GM19324 (cell line): Measurements from ENCODE around the gene ALK.
"Not testable (repeated sequence)": the region's sequence is repeated elsewhere in the genome, so short reads cannot be mapped to it uniquely, and the experiment has no call there.

Source experiments
- ATAC-seq: cut with Tn5 transposase; IDR thresholded peaks from one replicate; pipeline ENCODE4 v1.9.1; 2021; ENCODE audit warnings: mild to moderate bottlenecking, moderate library complexity; ENCODE audit not compliant: unreplicated experiment, low FRiP score

ALK gene

DNA sequence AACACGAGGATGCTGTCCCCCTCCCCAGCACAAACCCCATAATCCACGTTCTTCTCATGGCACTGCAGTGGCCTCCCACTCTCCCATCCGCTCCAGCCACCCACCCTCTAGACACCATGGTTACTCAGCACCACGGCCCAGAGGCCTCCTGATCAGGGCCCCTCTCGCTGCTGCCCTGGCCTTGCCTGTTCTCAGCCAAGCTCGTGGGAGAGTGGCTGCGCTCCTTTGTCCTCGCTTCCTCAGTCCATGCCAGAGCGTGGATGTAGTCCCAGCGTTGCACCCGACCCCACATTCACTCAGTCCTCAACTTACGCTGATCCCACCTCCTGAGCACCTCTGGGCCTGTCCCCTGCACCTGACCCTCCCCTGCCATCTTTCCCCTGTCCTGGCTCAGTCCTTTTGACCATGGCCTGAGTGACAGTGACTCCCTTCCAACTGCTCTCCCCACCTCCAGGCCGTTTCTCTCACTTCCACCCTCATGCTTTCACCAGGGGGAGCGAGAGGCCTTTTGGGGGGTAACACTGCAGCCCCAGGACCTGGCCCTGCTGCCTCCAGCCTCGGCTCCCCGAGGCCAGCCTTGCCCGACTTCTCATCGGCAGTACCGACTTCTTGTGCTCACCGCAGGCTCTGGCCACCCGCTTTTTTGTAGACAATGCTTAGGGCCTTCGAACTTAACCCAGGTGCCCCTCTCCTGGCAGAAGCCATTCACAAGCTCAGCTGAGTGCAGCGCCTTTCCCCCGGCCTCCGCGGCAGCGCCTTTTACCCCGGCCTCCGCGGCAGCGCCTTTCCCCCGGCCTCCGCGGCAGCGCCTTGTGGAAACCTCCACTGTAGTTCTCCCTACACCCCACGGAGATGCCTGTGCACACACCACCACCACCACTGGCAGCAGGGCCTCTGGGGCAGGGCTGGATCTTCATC, 674.7 kb downstream of the ALK start:
- ATAC-seq = no peak

DNA sequence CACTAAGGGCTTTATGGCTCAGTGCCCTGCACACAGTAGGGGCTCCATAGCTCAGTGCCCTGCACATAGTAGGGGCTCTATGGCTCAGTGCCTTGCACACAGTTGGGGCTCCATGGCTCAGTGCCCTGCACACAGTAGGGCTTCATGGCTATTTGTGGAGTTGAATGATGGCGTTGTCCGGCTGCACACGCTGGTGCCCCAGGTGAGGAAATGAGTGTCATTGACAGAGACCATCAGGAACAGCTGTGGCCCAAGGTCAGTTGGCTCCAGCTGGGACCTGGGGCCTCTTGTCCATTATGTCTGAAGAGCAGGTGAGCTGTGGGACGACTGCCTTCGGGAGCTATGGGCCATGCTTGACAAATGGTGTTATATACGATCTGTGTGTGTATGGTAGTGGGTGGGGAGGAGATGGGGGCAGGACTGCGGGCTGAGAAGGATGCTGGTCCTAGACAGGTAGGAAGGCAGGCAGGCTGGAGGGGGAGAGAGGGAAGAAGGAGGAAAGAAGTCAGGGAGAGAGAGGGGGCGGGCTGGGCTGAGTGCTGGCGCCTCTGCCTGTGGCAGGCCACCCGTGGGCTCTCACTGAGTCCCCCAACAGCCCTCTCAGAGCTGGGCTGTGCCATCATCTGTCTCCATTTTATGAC, 675.5 kb downstream of the ALK start:
- ATAC-seq = no peak

- ATAC-seq = not testable (repeated sequence)
Observed at GRCh38 chr2:29245035-29245741, 676.2 kb downstream of the ALK start.

- no peak for ATAC-seq
Observed at GRCh38 chr2:29242621-29243375, 678.6 kb downstream of the ALK start.

- ATAC-seq = no peak
Observed at GRCh38 chr2:29241955-29242565, 679.3 kb downstream of the ALK start.

- no peak for ATAC-seq
Observed at GRCh38 chr2:29241341-29241740, 680.0 kb downstream of the ALK start.

GRCh38 chr2:29240601-29241000, 680.8 kb downstream of the ALK start:
- ATAC-seq = no peak

DNA sequence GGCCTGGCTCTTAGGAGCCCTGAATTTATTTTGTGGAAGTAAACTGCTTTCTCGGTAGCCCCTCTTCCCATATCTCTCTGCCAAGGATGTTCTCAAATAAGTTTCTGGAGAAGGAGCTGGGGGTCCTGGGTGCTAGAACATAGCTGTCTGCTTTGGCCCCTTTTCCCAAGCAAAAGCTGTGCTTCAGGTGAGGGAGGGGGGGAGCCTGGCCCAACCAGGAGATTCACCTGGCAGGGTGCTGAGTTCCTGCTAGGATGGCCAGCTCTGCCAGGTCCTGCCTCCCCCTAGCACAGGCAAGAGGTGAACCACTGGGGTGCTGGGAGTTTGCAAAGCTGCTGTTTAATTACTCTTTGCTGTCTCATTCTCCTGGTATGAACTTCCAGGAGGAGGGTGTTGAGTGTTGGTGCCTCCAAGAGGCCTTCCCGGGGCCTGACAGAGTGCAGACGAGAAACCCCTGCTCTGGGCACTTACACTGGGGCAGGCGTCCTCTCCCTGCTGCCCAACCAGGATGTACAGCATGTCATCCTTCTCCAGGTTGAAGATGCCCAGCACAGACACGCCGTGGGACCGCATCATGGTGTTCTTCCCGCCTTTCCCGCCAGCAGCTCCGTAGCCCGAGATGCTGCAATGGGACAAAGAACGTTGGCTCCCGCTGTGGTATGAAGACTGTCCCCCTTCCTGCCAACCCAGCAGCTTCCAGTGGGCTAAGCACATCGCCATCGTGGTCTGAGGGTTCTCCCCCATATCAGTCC, 682.0 kb downstream of the ALK start:
- no peak for ATAC-seq

GRCh38 chr2:29238497-29238896, 682.9 kb downstream of the ALK start:
- no peak for ATAC-seq

DNA sequence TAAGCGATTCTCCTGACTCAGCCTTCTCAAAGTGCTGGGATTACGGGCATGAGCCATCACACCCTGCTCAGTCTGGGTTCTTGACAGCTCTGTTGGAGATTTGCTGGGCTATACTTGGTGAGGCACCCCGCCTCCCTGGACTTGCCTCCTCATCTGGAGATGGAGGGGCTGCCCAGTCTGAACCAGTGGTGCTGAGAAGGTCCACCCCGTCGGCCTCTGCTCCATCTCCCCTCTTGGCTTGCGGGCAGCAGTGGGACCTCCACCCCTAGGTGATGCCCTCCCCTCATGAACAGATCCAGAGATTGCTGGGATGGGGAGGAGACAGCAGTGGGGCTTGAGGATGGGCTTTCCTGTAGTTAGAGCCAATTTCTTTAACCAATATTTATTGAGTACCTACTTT, 685.3 kb downstream of the ALK start:
- ATAC-seq = no peak

DNA sequence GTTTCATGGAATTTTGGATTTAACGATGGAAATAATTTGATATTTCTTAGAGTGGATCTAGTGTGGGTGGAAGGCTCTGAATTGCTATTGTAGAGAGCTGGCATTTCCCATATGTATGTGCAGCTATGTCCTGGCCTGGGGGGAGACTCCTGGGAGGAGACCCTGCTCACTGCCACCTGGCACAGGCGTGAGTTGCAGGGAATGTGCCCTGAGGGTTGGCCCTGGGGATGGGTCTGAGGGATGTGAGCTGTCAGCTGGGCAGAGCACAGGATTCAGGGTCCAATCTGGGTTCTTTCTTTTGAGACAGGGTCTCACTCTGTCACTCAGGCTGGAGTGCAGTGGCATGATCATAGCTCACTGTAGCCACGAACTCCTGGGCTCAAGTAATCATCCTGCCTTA, 686.0 kb downstream of the ALK start:
- no peak for ATAC-seq

- ATAC-seq = no peak
Observed at GRCh38 chr2:29233428-29233827, 688.0 kb downstream of the ALK start.

- no peak for ATAC-seq
Observed at GRCh38 chr2:29232041-29232440, 689.3 kb downstream of the ALK start.

DNA sequence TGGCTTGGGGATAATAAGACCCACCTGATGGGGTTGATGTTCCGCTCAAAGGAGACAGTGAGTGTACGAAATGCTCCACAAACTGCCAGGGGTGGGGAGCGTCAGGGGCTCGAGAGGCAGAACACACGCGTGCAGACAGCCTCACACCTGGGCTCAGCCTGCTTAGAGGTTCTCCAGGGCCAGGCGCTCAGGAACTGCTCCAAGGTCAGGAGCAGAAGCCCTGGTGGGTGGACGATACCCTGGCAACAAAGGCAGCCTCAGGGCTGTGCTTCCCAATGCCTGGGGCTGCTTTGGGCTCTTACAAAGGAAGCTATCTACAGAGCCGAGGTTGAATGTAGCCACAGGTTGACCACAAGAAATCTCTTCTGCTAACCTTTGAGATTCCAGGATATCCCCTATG, 691.7 kb downstream of the ALK start:
- ATAC-seq = no peak

DNA sequence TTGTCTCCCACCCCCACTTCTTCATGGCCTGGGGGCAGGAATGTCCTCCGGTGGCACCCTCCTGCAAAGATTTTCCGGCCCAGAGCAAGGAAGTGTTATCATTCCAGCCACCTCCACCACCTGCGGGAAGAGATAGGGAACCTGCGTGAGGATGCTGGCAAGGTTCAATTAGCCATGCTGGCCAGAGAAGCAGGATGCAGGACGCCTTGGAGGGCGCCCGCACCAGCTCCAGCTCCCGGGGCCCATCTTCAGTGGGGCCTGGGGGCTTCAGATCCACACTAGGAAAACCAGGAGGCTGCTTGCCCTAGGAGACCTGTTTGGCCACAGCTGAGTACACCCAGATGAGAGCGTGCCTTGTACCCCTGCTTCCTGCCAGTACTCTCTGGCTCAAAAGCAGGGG, 692.4 kb downstream of the ALK start:
- no peak for ATAC-seq

- ATAC-seq = no peak
Observed at GRCh38 chr2:29227935-29228675, 693.3 kb downstream of the ALK start.

GRCh38 chr2:29226808-29227207, 694.6 kb downstream of the ALK start:
- no peak for ATAC-seq

- no peak for ATAC-seq
Observed at GRCh38 chr2:29226375-29226774, 695.0 kb downstream of the ALK start.

- ATAC-seq = no peak
Observed at GRCh38 chr2:29225814-29226213, 695.6 kb downstream of the ALK start.
